ENCODE results near the gene CSRNP2. TPM values are rescaled to one million over a fixed set of nuclear protein-coding genes. Genes with fewer than 3 reads are reported as not detected.

CSRNP2 gene
- total and polyA plus RNA-seq, 2 of the 8 experiments (the other 6 are each of a cell fraction or from before 2014, with no cell fraction given) = 13.7 to 34.0 TPM

DNA sequence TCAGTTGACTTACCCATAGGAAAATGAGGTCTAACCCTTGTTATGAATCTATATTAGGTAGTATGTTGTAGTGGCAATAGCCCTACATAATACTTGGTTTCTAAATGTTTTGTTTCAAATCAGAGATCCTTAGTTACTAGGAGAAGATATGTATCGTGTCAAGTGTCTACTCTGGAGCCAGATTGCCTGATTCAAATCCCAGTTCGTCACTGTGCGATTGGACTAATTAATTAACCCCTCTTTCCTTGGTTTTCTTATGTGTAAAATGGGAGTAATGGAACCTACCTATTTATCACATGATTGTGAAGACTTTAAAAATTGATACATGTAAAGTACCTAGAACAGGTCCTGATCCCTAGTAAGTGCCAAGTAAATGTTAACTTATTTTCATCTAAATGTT, 33.9 kb downstream of the CSRNP2 start (continued):
- TF ChIP-seq, protein P1, sequence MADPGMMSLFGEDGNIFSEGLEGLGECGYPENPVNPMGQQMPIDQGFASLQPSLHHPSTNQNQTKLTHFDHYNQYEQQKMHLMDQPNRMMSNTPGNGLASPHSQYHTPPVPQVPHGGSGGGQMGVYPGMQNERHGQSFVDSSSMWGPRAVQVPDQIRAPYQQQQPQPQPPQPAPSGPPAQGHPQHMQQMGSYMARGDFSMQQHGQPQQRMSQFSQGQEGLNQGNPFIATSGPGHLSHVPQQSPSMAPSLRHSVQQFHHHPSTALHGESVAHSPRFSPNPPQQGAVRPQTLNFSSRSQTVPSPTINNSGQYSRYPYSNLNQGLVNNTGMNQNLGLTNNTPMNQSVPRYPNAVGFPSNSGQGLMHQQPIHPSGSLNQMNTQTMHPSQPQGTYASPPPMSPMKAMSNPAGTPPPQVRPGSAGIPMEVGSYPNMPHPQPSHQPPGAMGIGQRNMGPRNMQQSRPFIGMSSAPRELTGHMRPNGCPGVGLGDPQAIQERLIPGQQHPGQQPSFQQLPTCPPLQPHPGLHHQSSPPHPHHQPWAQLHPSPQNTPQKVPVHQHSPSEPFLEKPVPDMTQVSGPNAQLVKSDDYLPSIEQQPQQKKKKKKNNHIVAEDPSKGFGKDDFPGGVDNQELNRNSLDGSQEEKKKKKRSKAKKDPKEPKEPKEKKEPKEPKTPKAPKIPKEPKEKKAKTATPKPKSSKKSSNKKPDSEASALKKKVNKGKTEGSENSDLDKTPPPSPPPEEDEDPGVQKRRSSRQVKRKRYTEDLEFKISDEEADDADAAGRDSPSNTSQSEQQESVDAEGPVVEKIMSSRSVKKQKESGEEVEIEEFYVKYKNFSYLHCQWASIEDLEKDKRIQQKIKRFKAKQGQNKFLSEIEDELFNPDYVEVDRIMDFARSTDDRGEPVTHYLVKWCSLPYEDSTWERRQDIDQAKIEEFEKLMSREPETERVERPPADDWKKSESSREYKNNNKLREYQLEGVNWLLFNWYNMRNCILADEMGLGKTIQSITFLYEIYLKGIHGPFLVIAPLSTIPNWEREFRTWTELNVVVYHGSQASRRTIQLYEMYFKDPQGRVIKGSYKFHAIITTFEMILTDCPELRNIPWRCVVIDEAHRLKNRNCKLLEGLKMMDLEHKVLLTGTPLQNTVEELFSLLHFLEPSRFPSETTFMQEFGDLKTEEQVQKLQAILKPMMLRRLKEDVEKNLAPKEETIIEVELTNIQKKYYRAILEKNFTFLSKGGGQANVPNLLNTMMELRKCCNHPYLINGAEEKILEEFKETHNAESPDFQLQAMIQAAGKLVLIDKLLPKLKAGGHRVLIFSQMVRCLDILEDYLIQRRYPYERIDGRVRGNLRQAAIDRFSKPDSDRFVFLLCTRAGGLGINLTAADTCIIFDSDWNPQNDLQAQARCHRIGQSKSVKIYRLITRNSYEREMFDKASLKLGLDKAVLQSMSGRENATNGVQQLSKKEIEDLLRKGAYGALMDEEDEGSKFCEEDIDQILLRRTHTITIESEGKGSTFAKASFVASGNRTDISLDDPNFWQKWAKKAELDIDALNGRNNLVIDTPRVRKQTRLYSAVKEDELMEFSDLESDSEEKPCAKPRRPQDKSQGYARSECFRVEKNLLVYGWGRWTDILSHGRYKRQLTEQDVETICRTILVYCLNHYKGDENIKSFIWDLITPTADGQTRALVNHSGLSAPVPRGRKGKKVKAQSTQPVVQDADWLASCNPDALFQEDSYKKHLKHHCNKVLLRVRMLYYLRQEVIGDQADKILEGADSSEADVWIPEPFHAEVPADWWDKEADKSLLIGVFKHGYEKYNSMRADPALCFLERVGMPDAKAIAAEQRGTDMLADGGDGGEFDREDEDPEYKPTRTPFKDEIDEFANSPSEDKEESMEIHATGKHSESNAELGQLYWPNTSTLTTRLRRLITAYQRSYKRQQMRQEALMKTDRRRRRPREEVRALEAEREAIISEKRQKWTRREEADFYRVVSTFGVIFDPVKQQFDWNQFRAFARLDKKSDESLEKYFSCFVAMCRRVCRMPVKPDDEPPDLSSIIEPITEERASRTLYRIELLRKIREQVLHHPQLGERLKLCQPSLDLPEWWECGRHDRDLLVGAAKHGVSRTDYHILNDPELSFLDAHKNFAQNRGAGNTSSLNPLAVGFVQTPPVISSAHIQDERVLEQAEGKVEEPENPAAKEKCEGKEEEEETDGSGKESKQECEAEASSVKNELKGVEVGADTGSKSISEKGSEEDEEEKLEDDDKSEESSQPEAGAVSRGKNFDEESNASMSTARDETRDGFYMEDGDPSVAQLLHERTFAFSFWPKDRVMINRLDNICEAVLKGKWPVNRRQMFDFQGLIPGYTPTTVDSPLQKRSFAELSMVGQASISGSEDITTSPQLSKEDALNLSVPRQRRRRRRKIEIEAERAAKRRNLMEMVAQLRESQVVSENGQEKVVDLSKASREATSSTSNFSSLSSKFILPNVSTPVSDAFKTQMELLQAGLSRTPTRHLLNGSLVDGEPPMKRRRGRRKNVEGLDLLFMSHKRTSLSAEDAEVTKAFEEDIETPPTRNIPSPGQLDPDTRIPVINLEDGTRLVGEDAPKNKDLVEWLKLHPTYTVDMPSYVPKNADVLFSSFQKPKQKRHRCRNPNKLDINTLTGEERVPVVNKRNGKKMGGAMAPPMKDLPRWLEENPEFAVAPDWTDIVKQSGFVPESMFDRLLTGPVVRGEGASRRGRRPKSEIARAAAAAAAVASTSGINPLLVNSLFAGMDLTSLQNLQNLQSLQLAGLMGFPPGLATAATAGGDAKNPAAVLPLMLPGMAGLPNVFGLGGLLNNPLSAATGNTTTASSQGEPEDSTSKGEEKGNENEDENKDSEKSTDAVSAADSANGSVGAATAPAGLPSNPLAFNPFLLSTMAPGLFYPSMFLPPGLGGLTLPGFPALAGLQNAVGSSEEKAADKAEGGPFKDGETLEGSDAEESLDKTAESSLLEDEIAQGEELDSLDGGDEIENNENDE (IDR thresholded peaks at IDR 0.05; ENCODE audit: insufficient replicate concordance, low read length) = no peak
- TF ChIP-seq JUND (IDR thresholded peaks at IDR 0.05; ENCODE audit: low read length) (no peak), ZNF274 (IDR thresholded peaks at IDR 0.05; ENCODE audit: borderline replicate concordance, extremely low read depth, low read length) (no peak), MAFK (IDR thresholded peaks at IDR 0.05; ENCODE audit: low read depth, low read length) (no peak), SRF (IDR thresholded peaks at IDR 0.05; ENCODE audit: low read depth, low read length) (no peak), SAP30 (IDR thresholded peaks at IDR 0.05; ENCODE audit: insufficient read depth, insufficient replicate concordance, low read length) (no peak), RNF2 (IDR thresholded peaks at IDR 0.05; ENCODE audit: borderline replicate concordance, low read depth, low read length, missing control alignments, poor library complexity, severe bottlenecking) (no peak), JUN (IDR thresholded peaks at IDR 0.05; ENCODE audit: low read depth, low read length) (no peak), POLR2A (IDR thresholded peaks at IDR 0.05; ENCODE audit: control extremely low read depth in 1 of 2, low read depth in 2 of 2, low read length in 2 of 2) (no peak)
